Tibial nerve (tissue), 4 donors: Measurements from ENCODE around the gene OTOL1. TPM values are rescaled to one million over a fixed set of nuclear protein-coding genes. Genes with fewer than 3 reads are reported as not detected.

Experiments used
- DNase-seq, 2 donors: peaks; one replicate each; pipeline ENCODE4 v3.0.0-alpha.2; 2019; ENCODE audit warnings: low spot score in 2 of 2
- H3K27ac ChIP-seq, 4 donors: fragments of 200-600 bp; sonication (generic) in 3 of 4; one replicate each; pipeline ENCODE4 v1.5.1; 2017 to 2019; ENCODE audit warnings: mild to moderate bottlenecking in 1 of 4
- H3K27me3 ChIP-seq, 2 donors: fragments of 200-600 bp; sonication (generic) in 1 of 2; one replicate each; pipeline versions ENCODE4 v1.5.1 to v1.6.0; 2017 to 2019
- H3K36me3 ChIP-seq, 3 donors: fragments of 200-600 bp; sonication (generic); one replicate each; pipeline ENCODE4 v1.5.1; 2018 to 2019
- H3K4me1 ChIP-seq, 4 donors: fragments of 200-600 bp; sonication (generic) in 3 of 4; one replicate each; pipeline ENCODE4 v1.5.1; 2017 to 2019
- H3K4me3 ChIP-seq, 4 donors: fragments of 200-600 bp; sonication (generic) in 3 of 4; one replicate each; pipeline ENCODE4 v1.5.1; 2017 to 2019; ENCODE audit warnings: mild to moderate bottlenecking in 1 of 4, moderate library complexity in 1 of 4
- H3K9me3 ChIP-seq, 4 donors: fragments of 200-600 bp; sonication (generic) in 3 of 4; one replicate each; pipeline ENCODE4 v1.5.1; 2017 to 2019
- EP300 ChIP-seq, 2 donors: sonication (generic); formaldehyde crosslinking; IDR thresholded peaks; one replicate each; pipeline ENCODE4 v1.6.1; 2017; ENCODE audit warnings: antibody characterized with exemption in 2 of 2, mild to moderate bottlenecking in 1 of 2
- POLR2A ChIP-seq, 2 donors: fragments of 450-650 bp; IDR thresholded peaks; one replicate each; pipeline ENCODE4 v1.6.1; 2017; ENCODE audit warnings: antibody characterized with exemption in 2 of 2, mild to moderate bottlenecking in 2 of 2, moderate library complexity in 2 of 2
- WGBS, 2 donors: methylation state at CpG; one replicate each; pipeline ENCODE4 v1.1.5; 2018; 5-methylcytosine and 5-hydroxymethylcytosine counted together
- total RNA-seq, 4 donors: library from RNA; depleted of rRNA; stranded (reverse); fragments of >200 nt; gene quantifications; one replicate each; pipeline ENCODE4 v1.1.0, GENCODE V29; 2016
- TF ChIP-seq, protein P1 (sequence below), 5 experiments: fragments of 200-600 bp in 3 of 5; fragments of 450-650 bp in 2 of 5; sonication (generic) in 3 of 5; IDR thresholded peaks; one replicate each; pipeline ENCODE4 v1.5.1; 2016 to 2019; ENCODE audit warnings: antibody characterized with exemption in 5 of 5, mild to moderate bottlenecking in 3 of 5, moderate library complexity in 2 of 5

OTOL1 gene
- total RNA-seq, 4 donors from 2014 or later, result not detected

GRCh38 chr3:161503271-161503670, 6.7 kb downstream of the OTOL1 start:
- WGBS, 2 donors, result 87 to 94% methylated on average over 8 of the region's 8 CpGs
- H3K4me3 ChIP-seq, result no peak overlapping the region
- H3K36me3 ChIP-seq, result no peaks in the 10 kb centered on the region
- DNase-seq, result no peak
- H3K27ac ChIP-seq, result no peak overlapping the region
- TF ChIP-seq, protein P1, sequence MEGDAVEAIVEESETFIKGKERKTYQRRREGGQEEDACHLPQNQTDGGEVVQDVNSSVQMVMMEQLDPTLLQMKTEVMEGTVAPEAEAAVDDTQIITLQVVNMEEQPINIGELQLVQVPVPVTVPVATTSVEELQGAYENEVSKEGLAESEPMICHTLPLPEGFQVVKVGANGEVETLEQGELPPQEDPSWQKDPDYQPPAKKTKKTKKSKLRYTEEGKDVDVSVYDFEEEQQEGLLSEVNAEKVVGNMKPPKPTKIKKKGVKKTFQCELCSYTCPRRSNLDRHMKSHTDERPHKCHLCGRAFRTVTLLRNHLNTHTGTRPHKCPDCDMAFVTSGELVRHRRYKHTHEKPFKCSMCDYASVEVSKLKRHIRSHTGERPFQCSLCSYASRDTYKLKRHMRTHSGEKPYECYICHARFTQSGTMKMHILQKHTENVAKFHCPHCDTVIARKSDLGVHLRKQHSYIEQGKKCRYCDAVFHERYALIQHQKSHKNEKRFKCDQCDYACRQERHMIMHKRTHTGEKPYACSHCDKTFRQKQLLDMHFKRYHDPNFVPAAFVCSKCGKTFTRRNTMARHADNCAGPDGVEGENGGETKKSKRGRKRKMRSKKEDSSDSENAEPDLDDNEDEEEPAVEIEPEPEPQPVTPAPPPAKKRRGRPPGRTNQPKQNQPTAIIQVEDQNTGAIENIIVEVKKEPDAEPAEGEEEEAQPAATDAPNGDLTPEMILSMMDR (IDR thresholded peaks at IDR 0.05), result no peak
- TF ChIP-seq EP300 (IDR thresholded peaks at IDR 0.05) (no peak), POLR2A (IDR thresholded peaks at IDR 0.05) (no peak)
- H3K27me3 ChIP-seq, result no peaks in the 10 kb centered on the region
- no peaks in the 10 kb centered on the region for H3K4me1 ChIP-seq
- H3K9me3 ChIP-seq, result no peaks in the 10 kb centered on the region

GRCh38 chr3:161508852-161509477, 12.4 kb downstream of the OTOL1 start:
- Histone ChIP-seq H3K9me3 (no peaks in the 10 kb centered on the region), H3K4me3 (no peak overlapping the region), H3K4me1 (no peaks in the 10 kb centered on the region), H3K27me3 (no peaks in the 10 kb centered on the region), H3K36me3 (no peaks in the 10 kb centered on the region), H3K27ac (no peak overlapping the region)
- WGBS, 2 donors, result 53 to 57% methylated on average over 2 of the region's 2 CpGs
- TF ChIP-seq, protein P1 (IDR thresholded peaks at IDR 0.05), result no peak
- TF ChIP-seq EP300 (IDR thresholded peaks at IDR 0.05) (no peak), POLR2A (IDR thresholded peaks at IDR 0.05) (no peak)
- no peak for DNase-seq

DNA sequence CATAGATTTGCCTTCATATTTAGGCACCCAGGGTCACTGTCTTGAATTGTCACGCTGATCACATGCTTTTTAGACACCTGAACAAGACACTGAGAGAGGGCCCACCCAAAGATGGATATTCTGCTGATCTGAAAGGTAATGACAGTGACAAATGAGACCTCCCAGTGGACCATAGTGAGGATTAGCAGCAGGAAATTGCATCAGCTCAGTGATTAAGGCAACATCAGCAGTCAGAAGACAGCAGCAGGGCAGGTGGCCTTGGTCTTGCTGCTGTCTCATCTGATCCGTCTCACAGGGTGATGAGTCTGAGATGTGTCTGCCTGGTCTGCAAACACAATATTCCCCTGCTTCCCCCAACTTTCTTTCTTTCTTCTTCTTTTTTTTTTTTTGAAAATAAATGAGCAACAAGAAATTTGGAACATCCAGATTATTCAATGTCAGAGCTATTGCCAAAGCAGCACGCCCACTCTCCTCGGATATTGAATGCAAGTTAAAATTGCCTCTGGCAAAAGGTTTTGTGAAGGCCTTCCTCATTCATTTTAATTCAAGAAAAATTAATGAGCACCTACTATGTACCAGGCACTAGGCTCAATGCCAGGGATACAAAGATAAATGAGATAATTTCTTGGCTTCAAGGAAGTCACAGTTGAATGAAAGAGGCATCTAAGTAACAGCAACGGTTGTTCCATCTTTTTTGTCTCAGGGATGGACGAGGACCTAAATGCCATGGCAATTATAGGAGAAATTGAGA, 14.1 kb downstream of the OTOL1 start:
- Histone ChIP-seq H3K4me3 (no peak overlapping the region), H3K27me3 (no peaks in the 10 kb centered on the region), H3K4me1 (no peaks in the 10 kb centered on the region), H3K27ac (no peak overlapping the region), H3K36me3 (no peaks in the 10 kb centered on the region), H3K9me3 (no peaks in the 10 kb centered on the region)
- 68 to 77% methylated on average over 6 of the region's 6 CpGs for WGBS, 2 donors
- no peak for DNase-seq
- TF ChIP-seq, protein P1 (IDR thresholded peaks at IDR 0.05), result no peak
- TF ChIP-seq EP300 (IDR thresholded peaks at IDR 0.05) (no peak), POLR2A (IDR thresholded peaks at IDR 0.05) (no peak)

GRCh38 chr3:161523916-161524315, 27.3 kb downstream of the OTOL1 start:
- H3K27ac ChIP-seq, result no peak overlapping the region
- DNase-seq, result no peak
- H3K4me1 ChIP-seq, result no peaks in the 10 kb centered on the region
- TF ChIP-seq POLR2A (IDR thresholded peaks at IDR 0.05), result no peak
- no peak for TF ChIP-seq EP300 (IDR thresholded peaks at IDR 0.05)
- TF ChIP-seq, protein P1 (IDR thresholded peaks at IDR 0.05), result no peak
- H3K4me3 ChIP-seq, result no peak overlapping the region
- no peaks in the 10 kb centered on the region for H3K36me3 ChIP-seq
- H3K9me3 ChIP-seq, result no peaks in the 10 kb centered on the region
- no peaks in the 10 kb centered on the region for H3K27me3 ChIP-seq
- 83 to 90% methylated on average over 1 of the region's 1 CpG for WGBS, 2 donors

DNA sequence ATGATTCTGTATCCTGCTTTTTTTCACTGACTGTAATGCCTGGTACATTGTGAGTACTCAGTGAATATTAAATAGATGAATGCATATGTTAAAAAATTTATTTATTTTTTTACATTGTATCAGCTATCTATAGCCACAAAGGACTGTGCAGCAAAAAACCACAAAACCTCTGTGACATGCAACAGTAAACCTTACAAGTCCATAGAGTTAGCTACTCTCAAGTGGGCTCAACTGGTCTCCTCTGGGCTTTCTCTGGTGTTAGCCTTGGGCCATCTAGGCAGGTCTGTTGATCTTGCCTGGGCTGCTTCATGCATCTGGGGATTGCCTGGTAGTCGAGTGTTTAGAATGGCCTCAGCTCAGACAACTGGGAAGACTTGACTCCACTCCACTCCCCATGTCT, 35.3 kb downstream of the OTOL1 start:
- H3K4me3 ChIP-seq, result no peak overlapping the region
- no peaks in the 10 kb centered on the region for H3K27me3 ChIP-seq
- H3K36me3 ChIP-seq, result no peaks in the 10 kb centered on the region
- H3K27ac ChIP-seq, result no peak overlapping the region
- TF ChIP-seq POLR2A (IDR thresholded peaks at IDR 0.05), result no peak
- TF ChIP-seq, protein P1 (IDR thresholded peaks at IDR 0.05), result no peak
- TF ChIP-seq EP300 (IDR thresholded peaks at IDR 0.05), result no peak
- H3K9me3 ChIP-seq, result no peaks in the 10 kb centered on the region
- no peaks in the 10 kb centered on the region for H3K4me1 ChIP-seq
- WGBS, 2 donors, result 58 to 69% methylated on average over 1 of the region's 1 CpG
- no peak for DNase-seq
